ENCODE data around the gene AP4M1. TPM values are rescaled to one million over a fixed set of nuclear protein-coding genes. Genes with fewer than 3 reads are reported as not detected.

The AP4M1 gene
- total RNA-seq, 4 donors from 2014 or later = 19.9 to 31.7 (median 26.1) TPM

GRCh38 chr7:100107890-100108289 is 6.4 kb downstream of the AP4M1 start:
- Histone ChIP-seq H3K36me3 (peaks cover 60 to 100% (median 99%) of the 10 kb centered on the region in 4 donors), H3K9me3 (no peaks in the 10 kb centered on the region), H3K4me1 (peaks cover 0 to 6% (median 2%) of the 10 kb centered on the region in 4 donors), H3K27ac (replicated peaks in 1 of 4) (no peak overlapping the region), H3K4me3 (no peak overlapping the region), H3K27me3 (no peaks in the 10 kb centered on the region)
- DNase-seq (ENCODE audit: extremely low spot score) = no peak
- TF ChIP-seq CTCF (IDR thresholded peaks at IDR 0.05) (no peak), POLR2AphosphoS5 (IDR thresholded peaks at IDR 0.05) (no peak), POLR2A (IDR thresholded peaks at IDR 0.05; ENCODE audit: low read depth) (no peak), EP300 (IDR thresholded peaks at IDR 0.05) (no peak)
- WGBS = 80% methylated on average over 10 of the region's 11 CpGs
- intact Hi-C loops (cut with DNase I) = no loop called here

GRCh38 chr7:100109521-100110163 is 8.2 kb downstream of the AP4M1 start:
- Histone ChIP-seq H3K4me1 (no peaks in the 10 kb centered on the region), H3K27me3 (no peaks in the 10 kb centered on the region), H3K27ac (replicated peaks in 1 of 4) (no peak overlapping the region), H3K36me3 (peaks cover 53 to 99% (median 96%) of the 10 kb centered on the region in 4 donors), H3K9me3 (no peaks in the 10 kb centered on the region), H3K4me3 (no peak overlapping the region)
- intact Hi-C loops (cut with DNase I) = no loop called here
- no peak for DNase-seq (ENCODE audit: extremely low spot score)
- no peak for TF ChIP-seq POLR2AphosphoS5 (IDR thresholded peaks at IDR 0.05)
- TF ChIP-seq CTCF (IDR thresholded peaks at IDR 0.05) = no peak
- no peak for TF ChIP-seq EP300 (IDR thresholded peaks at IDR 0.05)
- TF ChIP-seq POLR2A (IDR thresholded peaks at IDR 0.05; ENCODE audit: low read depth) = no peak
- WGBS = 85% methylated on average over 12 of the region's 12 CpGs

DNA sequence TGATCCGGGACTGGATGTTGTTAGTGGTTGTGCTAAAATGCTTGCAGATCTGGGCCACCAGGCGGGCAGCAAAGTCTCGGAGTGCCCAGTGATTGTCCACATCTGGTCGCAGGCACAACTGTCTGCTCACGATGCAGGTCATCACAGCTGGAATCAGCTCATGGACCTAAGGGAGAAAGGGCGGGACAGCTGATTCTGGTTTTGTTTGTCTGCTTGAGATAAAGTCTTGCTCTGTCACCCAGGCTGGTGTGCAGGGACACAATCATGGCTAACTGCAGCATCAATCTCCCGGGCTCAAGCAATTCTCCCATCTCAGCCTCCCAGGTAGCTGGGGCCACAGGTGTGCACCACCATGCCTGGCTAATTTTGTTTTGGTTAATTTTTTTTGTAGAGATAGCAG is 9.7 kb downstream of the AP4M1 start:
- H3K36me3 ChIP-seq = peaks cover 38 to 89% (median 81%) of the 10 kb centered on the region in 4 donors
- TF ChIP-seq POLR2AphosphoS5 (IDR thresholded peaks at IDR 0.05) = no peak
- no peak for TF ChIP-seq POLR2A (IDR thresholded peaks at IDR 0.05; ENCODE audit: low read depth)
- TF ChIP-seq CTCF (IDR thresholded peaks at IDR 0.05) = no peak
- TF ChIP-seq EP300 (IDR thresholded peaks at IDR 0.05) = no peak
- H3K27ac ChIP-seq (replicated peaks in 1 of 4) = no peak overlapping the region
- H3K9me3 ChIP-seq = no peaks in the 10 kb centered on the region
- no peak overlapping the region for H3K4me3 ChIP-seq
- no peaks in the 10 kb centered on the region for H3K4me1 ChIP-seq
- 93% methylated on average over 6 of the region's 7 CpGs for WGBS
- no peaks in the 10 kb centered on the region for H3K27me3 ChIP-seq
- DNase-seq (ENCODE audit: extremely low spot score) = no peak
- intact Hi-C loops (cut with DNase I) = no loop called here

DNA sequence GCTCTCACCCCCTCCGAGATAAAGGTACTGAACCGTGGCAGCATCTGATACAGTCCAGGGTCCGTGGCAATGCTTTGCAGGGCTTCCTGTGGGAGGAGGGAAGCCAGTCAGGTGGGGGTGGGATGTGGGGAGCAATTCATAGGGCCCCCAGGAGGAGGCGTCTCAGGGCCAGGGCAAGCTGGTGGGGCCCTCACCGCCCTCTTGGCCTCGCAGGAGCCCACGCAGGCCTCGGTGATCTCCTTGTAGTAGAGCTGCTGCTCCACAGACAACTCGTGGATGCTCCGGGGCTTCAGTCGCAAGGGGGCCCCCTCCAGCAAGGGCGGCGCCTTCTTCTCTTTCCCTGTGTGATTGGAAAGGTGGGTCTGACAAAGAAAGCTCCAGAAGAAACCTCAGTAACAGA is 10.5 kb downstream of the AP4M1 start:
- intact Hi-C loops (cut with DNase I) = no loop called here
- Histone ChIP-seq H3K36me3 (peaks cover 30 to 82% (median 74%) of the 10 kb centered on the region in 4 donors), H3K27ac (replicated peaks in 1 of 4) (no peak overlapping the region), H3K4me3 (no peak overlapping the region), H3K9me3 (no peaks in the 10 kb centered on the region), H3K27me3 (no peaks in the 10 kb centered on the region), H3K4me1 (no peaks in the 10 kb centered on the region)
- no peak for DNase-seq (ENCODE audit: extremely low spot score)
- TF ChIP-seq EP300 (IDR thresholded peaks at IDR 0.05) (no peak), POLR2AphosphoS5 (IDR thresholded peaks at IDR 0.05) (no peak), POLR2A (IDR thresholded peaks at IDR 0.05; ENCODE audit: low read depth) (no peak), CTCF (IDR thresholded peaks at IDR 0.05) (no peak)
- WGBS = 78% methylated on average over 7 of the region's 13 CpGs

DNA sequence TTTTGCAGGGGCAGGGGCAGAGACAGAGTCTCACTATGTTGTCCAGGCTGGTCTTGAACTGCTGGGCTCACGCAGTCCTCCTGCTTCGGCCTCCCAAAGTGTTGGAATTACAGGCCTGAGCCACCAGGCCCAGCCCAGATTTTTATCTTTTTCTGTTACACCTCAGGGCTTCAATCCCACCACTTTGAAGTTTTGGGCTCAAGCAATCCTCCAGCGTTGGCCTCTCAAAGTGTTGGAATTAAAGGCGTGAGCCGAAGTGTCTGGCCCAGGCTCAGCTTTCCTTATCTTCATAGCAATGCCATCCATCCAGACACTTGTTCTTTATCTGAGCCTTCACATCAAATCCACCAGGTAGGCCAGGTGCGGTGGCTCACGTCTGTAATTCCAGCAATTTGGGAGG is 13.6 kb downstream of the AP4M1 start:
- intact Hi-C loops (cut with DNase I) = no loop called here
- Histone ChIP-seq H3K27ac (replicated peaks in 1 of 4) (no peak overlapping the region), H3K4me1 (peaks cover 8 to 18% (median 14%) of the 10 kb centered on the region in 4 donors), H3K36me3 (peaks cover 15 to 51% (median 43%) of the 10 kb centered on the region in 4 donors), H3K4me3 (no peak overlapping the region), H3K27me3 (no peaks in the 10 kb centered on the region), H3K9me3 (no peaks in the 10 kb centered on the region)
- TF ChIP-seq CTCF (IDR thresholded peaks at IDR 0.05) (no peak), POLR2A (IDR thresholded peaks at IDR 0.05; ENCODE audit: low read depth) (no peak), EP300 (IDR thresholded peaks at IDR 0.05) (no peak), POLR2AphosphoS5 (IDR thresholded peaks at IDR 0.05) (no peak)
- WGBS = 82% methylated on average over 7 of the region's 7 CpGs
- DNase-seq (ENCODE audit: extremely low spot score) = no peak
